GM18499 (cell line): ENCODE data around the gene SLC23A2.
"Not testable (repeated sequence)": the region's sequence is repeated elsewhere in the genome, so short reads cannot be mapped to it uniquely, and the experiment has no call there.

Experiments used
- ATAC-seq: cut with Tn5 transposase; IDR thresholded peaks from one replicate; pipeline ENCODE4 v1.9.1; 2021; ENCODE audit warnings: moderate number of reproducible peaks; ENCODE audit not compliant: insufficient read depth, unreplicated experiment

Gene SLC23A2

GRCh38 chr20:5001174-5002076 lies at the start of gene SLC23A2:
SLC23A2 (minus strand) TSS chr20:5001510; CDS start chr20:4932562, 68,948 bp downstream.
- no peak for ATAC-seq

- no peak for ATAC-seq
Measured at GRCh38 chr20:5046656-5047339, 45.5 kb upstream of the SLC23A2 start.

GRCh38 chr20:5045906-5046305 lies 44.6 kb upstream of the SLC23A2 start:
- no peak for ATAC-seq

- no peak for ATAC-seq
Measured at GRCh38 chr20:5044075-5044620, 42.8 kb upstream of the SLC23A2 start.

GRCh38 chr20:5041433-5041832 lies 40.1 kb upstream of the SLC23A2 start:
- ATAC-seq, result no peak

GRCh38 chr20:5040345-5040744 lies 39.0 kb upstream of the SLC23A2 start:
- ATAC-seq, result no peak

- no peak for ATAC-seq
Measured at GRCh38 chr20:5039889-5040288, 38.6 kb upstream of the SLC23A2 start.

GRCh38 chr20:5039255-5039657 lies 37.9 kb upstream of the SLC23A2 start:
- ATAC-seq, result no peak

GRCh38 chr20:5036828-5037227 lies 35.5 kb upstream of the SLC23A2 start:
- no peak for ATAC-seq

GRCh38 chr20:5035518-5035917 lies 34.2 kb upstream of the SLC23A2 start:
- not testable (repeated sequence) for ATAC-seq

- ATAC-seq, result no peak
Measured at GRCh38 chr20:5033566-5033965, 32.3 kb upstream of the SLC23A2 start.

- not testable (repeated sequence) for ATAC-seq
Measured at GRCh38 chr20:5031701-5032100, 30.4 kb upstream of the SLC23A2 start.

- no peak for ATAC-seq
Measured at GRCh38 chr20:5031206-5031557, 29.9 kb upstream of the SLC23A2 start.

- ATAC-seq, result no peak
Measured at GRCh38 chr20:5030348-5031205, 29.3 kb upstream of the SLC23A2 start.

GRCh38 chr20:5028258-5029059 lies 27.1 kb upstream of the SLC23A2 start:
- not testable (repeated sequence) for ATAC-seq

GRCh38 chr20:5024982-5025381 lies 23.7 kb upstream of the SLC23A2 start:
- no peak for ATAC-seq

- no peak for ATAC-seq
Measured at GRCh38 chr20:5024103-5024502, 22.8 kb upstream of the SLC23A2 start.

- ATAC-seq, result not testable (repeated sequence)
Measured at GRCh38 chr20:5023171-5023570, 21.9 kb upstream of the SLC23A2 start.

- no peak for ATAC-seq
Measured at GRCh38 chr20:5020760-5021159, 19.4 kb upstream of the SLC23A2 start.
